H1 (cell line): ENCODE data around the gene ATP7A. TPM values are rescaled to one million over a fixed set of nuclear protein-coding genes. Genes with fewer than 3 reads are reported as not detected.

Source experiments
- CTCF ChIA-PET: fragments of 300-600 bp; sonication (Branson Sonifier 250); formaldehyde crosslinking; loops from one replicate; lab custom pipeline; 2021; ENCODE audit not compliant: partially characterized antibody; lab: Charles Lee
- POLR2A ChIA-PET: fragments of 300-600 bp; sonication (Branson Sonifier 250); formaldehyde crosslinking; loops from one replicate; lab custom pipeline; 2021; ENCODE audit warnings: inconsistent platforms; ENCODE audit not compliant: partially characterized antibody; lab: Charles Lee
- DNase-seq, 2 experiments: peaks; one replicate each; pipeline versions ENCODE4 v3.0.0 to v3.0.0-alpha.2; 2010 to 2022; ENCODE audit warnings: low spot score in 2 of 2, low read depth in 1 of 2, mixed read lengths in 1 of 2
- FAIRE-seq: peaks from 2 replicates; lab custom pipeline; 2011; peaks lifted over from hg19 to GRCh38; lab: Jason Lieb, UNC
- H2AFZ ChIP-seq: 2 replicates; pipeline ENCODE4 v1.8.1; 2012; ENCODE audit warnings: low read length, inconsistent platforms
- H2AK5ac ChIP-seq: 2 replicates; pipeline ENCODE4 v1.6.1; 2013; ENCODE audit warnings: low read depth, low read length
- H2BK120ac ChIP-seq: replicated peaks from 2 replicates; pipeline ENCODE3; 2013; ENCODE audit warnings: low read depth, low read length, inconsistent platforms
- H2BK12ac ChIP-seq: 2 replicates; pipeline ENCODE4 v1.6.1; 2013; ENCODE audit warnings: low read depth, low read length
- H2BK15ac ChIP-seq: 2 replicates; pipeline ENCODE4 v1.6.1; 2013; ENCODE audit warnings: low read length
- H2BK20ac ChIP-seq: 2 replicates; pipeline ENCODE4 v1.6.1; 2013; ENCODE audit warnings: low read length
- H2BK5ac ChIP-seq: 2 replicates; pipeline ENCODE4 v1.6.1; 2013; ENCODE audit warnings: low read depth, low read length
- H3K14ac ChIP-seq: 2 replicates; pipeline ENCODE4 v1.6.1; 2013; ENCODE audit warnings: inconsistent platforms; ENCODE audit not compliant: insufficient read length
- H3K18ac ChIP-seq: 2 replicates; pipeline ENCODE4 v1.6.1; 2013; ENCODE audit warnings: low read length; ENCODE audit errors: extremely low read depth
- H3K23ac ChIP-seq: 2 replicates; pipeline ENCODE4 v1.6.1; 2013; ENCODE audit warnings: inconsistent platforms; ENCODE audit not compliant: insufficient read length
- H3K23me2 ChIP-seq: 2 replicates; pipeline ENCODE4 v1.6.1; 2013; ENCODE audit warnings: low read depth, low read length
- H3K27ac ChIP-seq: 2 replicates; pipeline ENCODE4 v1.6.1; 2011; ENCODE audit warnings: low read depth, low read length, inconsistent platforms
- H3K27me3 ChIP-seq, 4 experiments: replicated peaks in 1 of 4; 1 replicate in 1 of 4; 2 replicates in 3 of 4; pipeline versions ENCODE4 v1.6.1 to v1.8.1; 2011 to 2013; ENCODE audit warnings: low read length in 3 of 4, mild to moderate bottlenecking in 3 of 4, inconsistent platforms in 2 of 4, mixed read lengths in 2 of 4, moderate library complexity in 1 of 4; ENCODE audit not compliant: control insufficient read depth in 3 of 4, insufficient read depth in 3 of 4; ENCODE audit errors: extremely low read depth in 1 of 4
- H3K36me3 ChIP-seq, 4 experiments: 2 replicates each; pipeline versions ENCODE4 v1.6.1 to v1.8.1; 2011 to 2013; ENCODE audit warnings: mild to moderate bottlenecking in 4 of 4, low read length in 3 of 4, moderate library complexity in 2 of 4, control low read depth in 1 of 4, inconsistent platforms in 1 of 4; ENCODE audit not compliant: insufficient read depth in 4 of 4, control insufficient read depth in 2 of 4
- H3K4ac ChIP-seq: replicated peaks from 2 replicates; pipeline ENCODE3; 2013; ENCODE audit warnings: low read length, low read depth, mixed read lengths, inconsistent platforms; ENCODE audit not compliant: insufficient read length
- H3K4me1 ChIP-seq, 4 experiments: replicated peaks in 1 of 4; 1 replicate in 1 of 4; 2 replicates in 3 of 4; pipeline versions ENCODE4 v1.6.1 to v1.8.1; 2011 to 2013; ENCODE audit warnings: low read length in 3 of 4, inconsistent platforms in 2 of 4, mixed read lengths in 1 of 4; ENCODE audit not compliant: insufficient read depth in 4 of 4, control insufficient read depth in 3 of 4
- H3K4me2 ChIP-seq, 2 experiments: 2 replicates each; pipeline versions ENCODE4 v1.6.1 to v1.8.1; 2011 to 2013; ENCODE audit warnings: low read depth in 2 of 2, low read length in 2 of 2, control low read depth in 1 of 2, inconsistent platforms in 1 of 2, mild to moderate bottlenecking in 1 of 2; ENCODE audit not compliant: insufficient read depth in 1 of 2
- H3K4me3 ChIP-seq, 4 experiments: fragments of 200-600, 300-600 bp in 1 of 4; sonication (generic), shearing (Covaris generic), sonication (Bioruptor Twin) in 1 of 4; 2 replicates each; pipeline versions ENCODE4 v1.5.1 to v1.8.1; 2011 to 2016; ENCODE audit warnings: low read length in 4 of 4, low read depth in 3 of 4, control low read depth in 2 of 4, inconsistent platforms in 2 of 4, mild to moderate bottlenecking in 2 of 4, mixed read lengths in 1 of 4, moderate library complexity in 1 of 4; ENCODE audit not compliant: insufficient read depth in 2 of 4; ENCODE audit errors: extremely low read depth in 1 of 4
- H3K56ac ChIP-seq: replicated peaks from 2 replicates; pipeline ENCODE3; 2013; ENCODE audit warnings: low read depth, mild to moderate bottlenecking, mixed read lengths, low read length, inconsistent platforms; ENCODE audit not compliant: insufficient read length
- H3K79me1 ChIP-seq: 2 replicates; pipeline ENCODE4 v1.6.1; 2013; ENCODE audit warnings: low read depth, low read length, control low read depth
- H3K79me2 ChIP-seq, 2 experiments: 2 replicates each; pipeline versions ENCODE4 v1.6.1 to v1.8.1; 2012 to 2013; ENCODE audit warnings: low read length in 2 of 2, mild to moderate bottlenecking in 2 of 2, inconsistent platforms in 1 of 2; ENCODE audit not compliant: insufficient read depth in 2 of 2, control insufficient read depth in 1 of 2
- H3K9ac ChIP-seq, 4 experiments: replicated peaks in 1 of 4; 1 replicate in 1 of 4; 2 replicates in 3 of 4; pipeline versions ENCODE4 v1.6.1 to v1.8.1; 2011 to 2013; ENCODE audit warnings: low read depth in 3 of 4, low read length in 3 of 4, control low read depth in 2 of 4, mild to moderate bottlenecking in 2 of 4, moderate library complexity in 2 of 4, inconsistent platforms in 1 of 4; ENCODE audit errors: extremely low read depth in 1 of 4
- H3K9me3 ChIP-seq, 2 experiments: 2 replicates each; pipeline versions ENCODE4 v1.6.1 to v1.8.1; 2012 to 2013; ENCODE audit warnings: mild to moderate bottlenecking in 2 of 2, moderate library complexity in 2 of 2, control low read depth in 1 of 2, inconsistent platforms in 1 of 2, low read depth in 1 of 2, low read length in 1 of 2, mixed read lengths in 1 of 2; ENCODE audit not compliant: insufficient read depth in 2 of 2
- H4K20me1 ChIP-seq, 2 experiments: replicated peaks in 1 of 2; 2 replicates each; pipeline versions ENCODE3 to v1.8.1; 2011 to 2013; ENCODE audit warnings: inconsistent platforms in 2 of 2, low read length in 2 of 2, mild to moderate bottlenecking in 1 of 2; ENCODE audit not compliant: insufficient read depth in 2 of 2, control insufficient read depth in 1 of 2
- H4K5ac ChIP-seq: 2 replicates; pipeline ENCODE4 v1.6.1; 2013; ENCODE audit warnings: low read length, low read depth, mixed read lengths, inconsistent platforms; ENCODE audit not compliant: insufficient read length
- H4K8ac ChIP-seq: 2 replicates; pipeline ENCODE4 v1.8.0; 2013; ENCODE audit warnings: mild to moderate bottlenecking, moderate library complexity, low read length, inconsistent platforms; ENCODE audit not compliant: insufficient read depth; ENCODE audit errors: extremely low read depth
- H4K91ac ChIP-seq: replicated peaks from 2 replicates; pipeline ENCODE3; 2013; ENCODE audit warnings: low read length, mixed read lengths, inconsistent platforms; ENCODE audit not compliant: insufficient read length
- EGR1 ChIP-seq: IDR thresholded peaks from 2 replicates; pipeline ENCODE4 v1.6.1; 2011; ENCODE audit warnings: low read depth, low read length, borderline replicate concordance
- EZH2 ChIP-seq: fragments of 200-600 bp; sonication (generic); IDR thresholded peaks from 2 replicates; pipeline ENCODE4 v1.7.1; 2012; ENCODE audit warnings: low read depth, mild to moderate bottlenecking, moderate library complexity, low read length, inconsistent platforms; ENCODE audit not compliant: severe bottlenecking
- GABPA ChIP-seq: IDR thresholded peaks from 2 replicates; pipeline ENCODE4 v1.6.1; 2011; ENCODE audit warnings: mild to moderate bottlenecking, low read length, moderate library complexity, borderline replicate concordance; ENCODE audit not compliant: insufficient read depth
- TCF12 ChIP-seq: IDR thresholded peaks from 2 replicates; pipeline ENCODE4 v1.6.1; 2011; ENCODE audit warnings: low read depth, mild to moderate bottlenecking, low read length
- WGBS, 2 experiments: shearing (Covaris generic) in 1 of 2; methylation state at CpG; one replicate each; pipeline versions ENCODE4 v1.1.6 to v1.1.7; 2013 to 2015; ENCODE audit warnings: low lambda C conversion rate in 2 of 2, mixed read lengths in 2 of 2, inconsistent platforms in 1 of 2, low coverage in 1 of 2, missing lambda C conversion rate in 1 of 2; ENCODE audit not compliant: insufficient replicate concordance in 2 of 2, insufficient coverage in 1 of 2, insufficient read length in 1 of 2; ENCODE audit errors: extremely low coverage in 1 of 2, missing lambda C conversion rate in 1 of 2; 5-methylcytosine and 5-hydroxymethylcytosine counted together
- polyA plus RNA-seq, 7 experiments: library from polyadenylated mRNA; depleted of rRNA in 3 of 7; stranded (reverse) in 5 of 7; unstranded in 2 of 7; fragments of >200 nt in 5 of 7; fragments of 200-250 nt in 2 of 7; gene quantifications; 1 replicate in 5 of 7; 2 replicates in 1 of 7; 4 replicates in 1 of 7; pipeline versions ENCODE4 v1.2.1 to v1.2.3, GENCODE V29; 2011 to 2013; ENCODE audit warnings: missing spikeins in 2 of 7, mixed read lengths in 2 of 7
- total RNA-seq: library from RNA; stranded (reverse); fragmentation: NEBNext Ultra II Directional; extraction: Animal tissue kit (Norgen Biotek cat#: 25700); gene quantifications from 2 replicates; pipeline ENCODE4 v1.2.1, GENCODE V29; 2021

Gene ATP7A
- total and polyA plus RNA-seq, 2 of the 8 experiments (the other 6 are each of a cell fraction or from before 2014, with no cell fraction given), result 0.73 to 2.8 TPM

GRCh38 chrX:77924320-77924859 lies 13.9 kb downstream of the ATP7A start:
- WGBS, 2 experiments, result 95% methylated on average over 5 of the region's 8 CpGs; no CpG with 5 or more reads in 1 of the 2 experiments
- no peaks in the 10 kb centered on the region for H3K23me2 ChIP-seq
- H3K4ac ChIP-seq, result no peak overlapping the region
- DNase-seq (no peak), FAIRE-seq (no peak)
- H3K4me3 ChIP-seq, result no peak overlapping the region
- no peaks in the 10 kb centered on the region for H4K20me1 ChIP-seq
- no peak overlapping the region for H2AFZ ChIP-seq
- no peak overlapping the region for H3K27ac ChIP-seq
- no peak overlapping the region for H2BK12ac ChIP-seq
- H2AK5ac ChIP-seq, result no peak overlapping the region
- no peak overlapping the region for H3K14ac ChIP-seq
- H3K4me2 ChIP-seq, result no peak overlapping the region
- no peak overlapping the region for H4K91ac ChIP-seq
- H2BK5ac ChIP-seq, result no peak overlapping the region
- no peak overlapping the region for H3K23ac ChIP-seq
- H3K27me3 ChIP-seq, result no peaks in the 10 kb centered on the region
- no peak overlapping the region for H2BK120ac ChIP-seq
- H4K8ac ChIP-seq, result no peak overlapping the region
- no peak overlapping the region for H2BK20ac ChIP-seq
- H3K4me1 ChIP-seq, result no peaks in the 10 kb centered on the region
- POLR2A ChIA-PET, result no interaction called here
- no peak overlapping the region for H3K9ac ChIP-seq
- CTCF ChIA-PET, result no interaction called here
- H4K5ac ChIP-seq, result no peak overlapping the region
- H3K79me1 ChIP-seq, result no peaks in the 10 kb centered on the region
- H3K18ac ChIP-seq, result no peak overlapping the region
- H3K9me3 ChIP-seq, result no peaks in the 10 kb centered on the region
- TF ChIP-seq EGR1, result no peak
- no peak for TF ChIP-seq GABPA
- TF ChIP-seq TCF12, result no peak
- TF ChIP-seq EZH2, result no peak
- no peaks in the 10 kb centered on the region for H3K79me2 ChIP-seq
- no peak overlapping the region for H3K56ac ChIP-seq
- no peaks in the 10 kb centered on the region for H3K36me3 ChIP-seq
- H2BK15ac ChIP-seq, result no peak overlapping the region
